A549 (cell line): ENCODE results near the gene USP17L27. TPM values are rescaled to one million over a fixed set of nuclear protein-coding genes. Genes with fewer than 3 reads are reported as not detected.

ENCODE experiments used
- polyA plus RNA-seq, 4 experiments: library from polyadenylated mRNA; depleted of rRNA in 3 of 4; stranded (reverse); fragments of >200 nt; fragmentation: RNase III in 1 of 4; extraction: RNeasy Plus Mini Kit Qiagen cat#74134 plus additional on column Dnase treatment in 1 of 4; gene quantifications; 2 replicates in 3 of 4; 3 replicates in 1 of 4; pipeline ENCODE4 v1.2.3, GENCODE V29; 2011 to 2017

Gene USP17L27
- polyA plus RNA-seq, 2 of the 4 experiments (the other 2 are of a cell fraction): not detected

Other genes with a start within 250 kb of the USP17L27 start
- not detected in 2 replicates for gene FAM90A26, start 173.7 kb upstream of the USP17L27 start, polyA plus RNA-seq (2011; rRNA removed)
- gene FAM90A26, start 173.7 kb upstream of the USP17L27 start, polyA plus RNA-seq (2017; fragmentation: RNase III; extraction: RNeasy Plus Mini Kit Qiagen cat#74134 plus additional on column Dnase treatment): not detected in 3 replicates
- not detected in 2 replicates for gene USP17L10, start 133.5 kb upstream of the USP17L27 start, polyA plus RNA-seq (2011; rRNA removed)
- gene USP17L10, start 133.5 kb upstream of the USP17L27 start, polyA plus RNA-seq (2017; fragmentation: RNase III; extraction: RNeasy Plus Mini Kit Qiagen cat#74134 plus additional on column Dnase treatment): not detected in 3 replicates
- not detected in 2 replicates for gene USP17L11, start 128.7 kb upstream of the USP17L27 start, polyA plus RNA-seq (2011; rRNA removed)
- gene USP17L11, start 128.7 kb upstream of the USP17L27 start, polyA plus RNA-seq (2017; fragmentation: RNase III; extraction: RNeasy Plus Mini Kit Qiagen cat#74134 plus additional on column Dnase treatment): not detected in 3 replicates
- not detected in 2 replicates for gene USP17L12, start 124.0 kb upstream of the USP17L27 start, polyA plus RNA-seq (2011; rRNA removed)
- gene USP17L12, start 124.0 kb upstream of the USP17L27 start, polyA plus RNA-seq (2017; fragmentation: RNase III; extraction: RNeasy Plus Mini Kit Qiagen cat#74134 plus additional on column Dnase treatment): not detected in 3 replicates
- gene USP17L13, start 119.3 kb upstream of the USP17L27 start, polyA plus RNA-seq (2011; rRNA removed): not detected in 2 replicates
- gene USP17L13, start 119.3 kb upstream of the USP17L27 start, polyA plus RNA-seq (2017; fragmentation: RNase III; extraction: RNeasy Plus Mini Kit Qiagen cat#74134 plus additional on column Dnase treatment): not detected in 3 replicates
- not detected in 2 replicates for gene USP17L15, start 109.8 kb upstream of the USP17L27 start, polyA plus RNA-seq (2011; rRNA removed)
- gene USP17L15, start 109.8 kb upstream of the USP17L27 start, polyA plus RNA-seq (2017; fragmentation: RNase III; extraction: RNeasy Plus Mini Kit Qiagen cat#74134 plus additional on column Dnase treatment): not detected in 3 replicates
- gene USP17L17, start 100.3 kb upstream of the USP17L27 start, polyA plus RNA-seq (2011; rRNA removed): not detected in 2 replicates
- gene USP17L17, start 100.3 kb upstream of the USP17L27 start, polyA plus RNA-seq (2017; fragmentation: RNase III; extraction: RNeasy Plus Mini Kit Qiagen cat#74134 plus additional on column Dnase treatment): not detected in 3 replicates
- not detected in 2 replicates for gene USP17L18, start 95.5 kb upstream of the USP17L27 start, polyA plus RNA-seq (2011; rRNA removed)
- not detected in 3 replicates for gene USP17L18, start 95.5 kb upstream of the USP17L27 start, polyA plus RNA-seq (2017; fragmentation: RNase III; extraction: RNeasy Plus Mini Kit Qiagen cat#74134 plus additional on column Dnase treatment)
- not detected in 2 replicates for gene USP17L19, start 90.8 kb upstream of the USP17L27 start, polyA plus RNA-seq (2011; rRNA removed)
- not detected in 3 replicates for gene USP17L19, start 90.8 kb upstream of the USP17L27 start, polyA plus RNA-seq (2017; fragmentation: RNase III; extraction: RNeasy Plus Mini Kit Qiagen cat#74134 plus additional on column Dnase treatment)
- not detected in 2 replicates for gene USP17L20, start 86.0 kb upstream of the USP17L27 start, polyA plus RNA-seq (2011; rRNA removed)
- gene USP17L20, start 86.0 kb upstream of the USP17L27 start, polyA plus RNA-seq (2017; fragmentation: RNase III; extraction: RNeasy Plus Mini Kit Qiagen cat#74134 plus additional on column Dnase treatment): not detected in 3 replicates
- not detected in 2 replicates for gene USP17L21, start 81.3 kb upstream of the USP17L27 start, polyA plus RNA-seq (2011; rRNA removed)
- not detected in 3 replicates for gene USP17L21, start 81.3 kb upstream of the USP17L27 start, polyA plus RNA-seq (2017; fragmentation: RNase III; extraction: RNeasy Plus Mini Kit Qiagen cat#74134 plus additional on column Dnase treatment)
- gene USP17L22, start 76.5 kb upstream of the USP17L27 start, polyA plus RNA-seq (2011; rRNA removed): not detected in 2 replicates
- not detected in 3 replicates for gene USP17L22, start 76.5 kb upstream of the USP17L27 start, polyA plus RNA-seq (2017; fragmentation: RNase III; extraction: RNeasy Plus Mini Kit Qiagen cat#74134 plus additional on column Dnase treatment)
- gene USP17L24, start 19.0 kb upstream of the USP17L27 start, polyA plus RNA-seq (2011; rRNA removed): not detected in 2 replicates
- not detected in 3 replicates for gene USP17L24, start 19.0 kb upstream of the USP17L27 start, polyA plus RNA-seq (2017; fragmentation: RNase III; extraction: RNeasy Plus Mini Kit Qiagen cat#74134 plus additional on column Dnase treatment)
- gene USP17L25, start 14.2 kb upstream of the USP17L27 start, polyA plus RNA-seq (2011; rRNA removed): not detected in 2 replicates
- not detected in 3 replicates for gene USP17L25, start 14.2 kb upstream of the USP17L27 start, polyA plus RNA-seq (2017; fragmentation: RNase III; extraction: RNeasy Plus Mini Kit Qiagen cat#74134 plus additional on column Dnase treatment)
- gene USP17L26, start 9.5 kb upstream of the USP17L27 start, polyA plus RNA-seq (2011; rRNA removed): not detected in 2 replicates
- not detected in 3 replicates for gene USP17L26, start 9.5 kb upstream of the USP17L27 start, polyA plus RNA-seq (2017; fragmentation: RNase III; extraction: RNeasy Plus Mini Kit Qiagen cat#74134 plus additional on column Dnase treatment)
- not detected in 2 replicates for gene USP17L5, start 4.7 kb upstream of the USP17L27 start, polyA plus RNA-seq (2011; rRNA removed)
- gene USP17L5, start 4.7 kb upstream of the USP17L27 start, polyA plus RNA-seq (2017; fragmentation: RNase III; extraction: RNeasy Plus Mini Kit Qiagen cat#74134 plus additional on column Dnase treatment): not detected in 3 replicates
- gene USP17L28, start 4.7 kb downstream of the USP17L27 start, polyA plus RNA-seq (2011; rRNA removed): not detected in 2 replicates
- gene USP17L28, start 4.7 kb downstream of the USP17L27 start, polyA plus RNA-seq (2017; fragmentation: RNase III; extraction: RNeasy Plus Mini Kit Qiagen cat#74134 plus additional on column Dnase treatment): not detected in 3 replicates
- not detected in 2 replicates for gene USP17L29, start 9.5 kb downstream of the USP17L27 start, polyA plus RNA-seq (2011; rRNA removed)
- not detected in 3 replicates for gene USP17L29, start 9.5 kb downstream of the USP17L27 start, polyA plus RNA-seq (2017; fragmentation: RNase III; extraction: RNeasy Plus Mini Kit Qiagen cat#74134 plus additional on column Dnase treatment)
- gene USP17L30, start 19.0 kb downstream of the USP17L27 start, polyA plus RNA-seq (2011; rRNA removed): not detected in 2 replicates
- not detected in 3 replicates for gene USP17L30, start 19.0 kb downstream of the USP17L27 start, polyA plus RNA-seq (2017; fragmentation: RNase III; extraction: RNeasy Plus Mini Kit Qiagen cat#74134 plus additional on column Dnase treatment)
- not detected in 2 replicates for gene DEFB131A, start 100.3 kb downstream of the USP17L27 start, polyA plus RNA-seq (2011; rRNA removed)
- not detected in 3 replicates for gene DEFB131A, start 100.3 kb downstream of the USP17L27 start, polyA plus RNA-seq (2017; fragmentation: RNase III; extraction: RNeasy Plus Mini Kit Qiagen cat#74134 plus additional on column Dnase treatment)